GM19238 (cell line): ENCODE data around the gene HSF5.
"Not testable (repeated sequence)": the region's sequence is repeated elsewhere in the genome, so short reads cannot be mapped to it uniquely, and the experiment has no call there.

Experiments
- DNase-seq: peaks from one replicate; pipeline ENCODE4 v3.0.0; 2011; ENCODE audit warnings: low spot score; ENCODE audit not compliant: insufficient read length

The HSF5 gene

GRCh38 chr17:58415371-58416055 is 72.7 kb downstream of the HSF5 start:
- DNase-seq, result no peak

GRCh38 chr17:58414596-58414997 is 73.6 kb downstream of the HSF5 start:
- DNase-seq, result no peak

GRCh38 chr17:58413684-58414083 is 74.5 kb downstream of the HSF5 start:
- DNase-seq, result no peak

GRCh38 chr17:58412961-58413586 is 75.1 kb downstream of the HSF5 start:
- DNase-seq, result no peak

- no peak for DNase-seq
These were observed 76.0 kb downstream of the HSF5 start for GRCh38 chr17:58412064-58412703.

- DNase-seq, result no peak
These were observed 76.8 kb downstream of the HSF5 start for GRCh38 chr17:58411408-58411894.

- no peak for DNase-seq
These were observed 77.3 kb downstream of the HSF5 start for GRCh38 chr17:58410714-58411407.

- no peak for DNase-seq
These were observed 78.8 kb downstream of the HSF5 start for GRCh38 chr17:58409432-58409831.

GRCh38 chr17:58403311-58403710 is 84.9 kb downstream of the HSF5 start:
- DNase-seq, result no peak

GRCh38 chr17:58402679-58403078 is 85.5 kb downstream of the HSF5 start:
- no peak for DNase-seq

- DNase-seq, result no peak
These were observed 86.2 kb downstream of the HSF5 start for GRCh38 chr17:58402047-58402446.

- no peak for DNase-seq
These were observed 86.9 kb downstream of the HSF5 start for GRCh38 chr17:58401287-58401686.

- no peak for DNase-seq
These were observed 87.4 kb downstream of the HSF5 start for GRCh38 chr17:58400826-58401225.

GRCh38 chr17:58399974-58400373 is 88.2 kb downstream of the HSF5 start:
- no peak for DNase-seq

GRCh38 chr17:58398574-58399266 is 89.5 kb downstream of the HSF5 start:
- DNase-seq, result no peak

- not testable (repeated sequence) for DNase-seq
These were observed 90.8 kb downstream of the HSF5 start for GRCh38 chr17:58397421-58397820.

GRCh38 chr17:58396173-58396572 is 92.0 kb downstream of the HSF5 start:
- no peak for DNase-seq

- DNase-seq, result no peak
These were observed 93.5 kb downstream of the HSF5 start for GRCh38 chr17:58394534-58395223.

GRCh38 chr17:58391302-58391984 is 96.8 kb downstream of the HSF5 start:
- no peak for DNase-seq

- DNase-seq, result no peak
These were observed 97.3 kb downstream of the HSF5 start for GRCh38 chr17:58390884-58391283.
